HG03342 (cell line): Measurements from ENCODE around the gene HOXC9.

ENCODE experiments used
- ATAC-seq: cut with Tn5 transposase; IDR thresholded peaks from one replicate; pipeline ENCODE4 v1.9.1; 2021; ENCODE audit warnings: mild to moderate bottlenecking, moderate library complexity; ENCODE audit not compliant: unreplicated experiment

Gene HOXC9

GRCh38 chr12:54000116-54001114 lies at the start of gene HOXC9:
TSS of gene HOXC9 (plus strand) at chr12:54000161. CDS start at chr12:54000189, 28 bp downstream.
- ATAC-seq, result no peak

GRCh38 chr12:53950437-53950773 lies 49.6 kb upstream of the HOXC9 start:
- no peak for ATAC-seq

- ATAC-seq, result no peak
These were observed 49.0 kb upstream of the HOXC9 start for GRCh38 chr12:53950789-53951576.

- no peak for ATAC-seq
These were observed 48.2 kb upstream of the HOXC9 start for GRCh38 chr12:53951577-53952334.

- ATAC-seq, result no peak
These were observed 47.6 kb upstream of the HOXC9 start for GRCh38 chr12:53952335-53952694.

- ATAC-seq, result no peak
These were observed 46.9 kb upstream of the HOXC9 start for GRCh38 chr12:53952871-53953734.

- ATAC-seq, result no peak
These were observed 45.9 kb upstream of the HOXC9 start for GRCh38 chr12:53953831-53954693.

GRCh38 chr12:53954694-53955035 lies 45.3 kb upstream of the HOXC9 start, which contains the start of gene HOXC12:
TSS of gene HOXC12 (plus strand) at chr12:53954903. CDS start at chr12:53954930, 27 bp downstream.
- ATAC-seq, result no peak

GRCh38 chr12:53955036-53955775 lies 44.8 kb upstream of the HOXC9 start:
- no peak for ATAC-seq

- no peak for ATAC-seq
These were observed 44.1 kb upstream of the HOXC9 start for GRCh38 chr12:53955776-53956250.

- ATAC-seq, result no peak
These were observed 43.6 kb upstream of the HOXC9 start for GRCh38 chr12:53956251-53956887.

GRCh38 chr12:53956914-53957536 lies 42.9 kb upstream of the HOXC9 start:
- ATAC-seq, result no peak

- ATAC-seq, result no peak
These were observed 41.8 kb upstream of the HOXC9 start for GRCh38 chr12:53958128-53958527.

GRCh38 chr12:53959314-53959713 lies 40.6 kb upstream of the HOXC9 start:
- ATAC-seq, result no peak

- no peak for ATAC-seq
These were observed 39.6 kb upstream of the HOXC9 start for GRCh38 chr12:53960187-53961024.

GRCh38 chr12:53961025-53961761 lies 38.8 kb upstream of the HOXC9 start:
- ATAC-seq, result no peak
